Neural cell (in vitro differentiated cells): Measurements from ENCODE around the gene MT4. TPM values are rescaled to one million over a fixed set of nuclear protein-coding genes. Genes with fewer than 3 reads are reported as not detected.

Experiments used
- H2AFZ ChIP-seq: fragments of 200-600, 300-800 bp; sonication (generic), shearing (Covaris generic); 2 replicates; pipeline ENCODE4 v1.6.0; 2014; ENCODE audit warnings: low read depth, mild to moderate bottlenecking, antibody characterized with exemption, low read length, moderate library complexity
- H3F3A ChIP-seq: fragments of 200-600 bp; shearing (Covaris generic); 2 replicates; pipeline ENCODE4 v1.6.1; 2016; ENCODE audit warnings: mild to moderate bottlenecking, moderate library complexity, mixed read lengths, antibody characterized with exemption, low read length; ENCODE audit not compliant: insufficient read depth, poor library complexity, severe bottlenecking
- H3K27ac ChIP-seq: fragments of 200-600, 300-800 bp; sonication (generic), shearing (Covaris generic); 2 replicates; pipeline ENCODE4 v1.5.1; 2014; ENCODE audit warnings: mild to moderate bottlenecking, low read length, moderate library complexity
- H3K27me3 ChIP-seq: fragments of 300-800, 200-600 bp; sonication (generic), shearing (Covaris generic); 2 replicates; pipeline ENCODE4 v1.6.0; 2014; ENCODE audit warnings: mild to moderate bottlenecking, low read depth, low read length, moderate library complexity; ENCODE audit not compliant: insufficient read depth
- H3K36me3 ChIP-seq: fragments of 300-800, 200-600 bp; sonication (generic), shearing (Covaris generic); 2 replicates; pipeline ENCODE4 v1.5.1; 2014; ENCODE audit warnings: mild to moderate bottlenecking, antibody characterized with exemption, low read length, moderate library complexity; ENCODE audit not compliant: insufficient read depth
- H3K4me2 ChIP-seq: fragments of 300-800, 200-600 bp; sonication (generic), shearing (Covaris generic); 2 replicates; pipeline ENCODE4 v1.6.0; 2014; ENCODE audit warnings: mild to moderate bottlenecking, low read length
- H3K4me3 ChIP-seq: fragments of 300-800, 200-600 bp; sonication (generic), shearing (Covaris generic); 2 replicates; pipeline ENCODE4 v1.5.1; 2014; ENCODE audit warnings: mild to moderate bottlenecking, low read length, moderate library complexity
- H3K79me2 ChIP-seq: fragments of 200-600 bp; shearing (Covaris generic); replicated peaks from 2 replicates; pipeline ENCODE4 v1.6.0; 2014; ENCODE audit warnings: mild to moderate bottlenecking, low read length, moderate library complexity; ENCODE audit not compliant: insufficient read depth
- H3K9ac ChIP-seq: fragments of 300-800, 200-600 bp; sonication (generic), shearing (Covaris generic); 2 replicates; pipeline ENCODE4 v1.6.1; 2016; ENCODE audit warnings: mild to moderate bottlenecking, low read length, mixed read lengths
- H3K9me2 ChIP-seq: fragments of 200-600 bp; shearing (Covaris generic); 2 replicates; pipeline ENCODE4 v1.6.1; 2016; ENCODE audit warnings: mild to moderate bottlenecking, low read length, mixed read lengths; ENCODE audit not compliant: insufficient read depth
- H3K9me3 ChIP-seq: fragments of 200-600, 300-800 bp; sonication (generic), shearing (Covaris generic); 2 replicates; pipeline ENCODE4 v1.6.1; 2016; ENCODE audit warnings: mild to moderate bottlenecking, mixed run types, low read length, moderate library complexity, mixed read lengths
- H4K20me1 ChIP-seq: fragments of 200-600 bp; shearing (Covaris generic); 2 replicates; pipeline ENCODE4 v1.6.1; 2016; ENCODE audit warnings: mild to moderate bottlenecking, mixed run types; ENCODE audit not compliant: insufficient read depth
- EP300 ChIP-seq: fragments of 450-650 bp; conservative IDR thresholded peaks from 2 replicates; pipeline ENCODE4 v1.6.1; 2014; ENCODE audit warnings: antibody characterized with exemption, mild to moderate bottlenecking, moderate library complexity; ENCODE audit not compliant: poor library complexity, severe bottlenecking
- EZH2 ChIP-seq: fragments of 200-600, 300-800 bp; shearing (Covaris generic), sonication (generic); IDR thresholded peaks from 2 replicates; pipeline ENCODE4 v1.6.1; 2014; ENCODE audit warnings: antibody characterized with exemption, low read length, borderline replicate concordance, mild to moderate bottlenecking; ENCODE audit not compliant: insufficient read depth, poor library complexity, severe bottlenecking
- MXI1 ChIP-seq: fragments of 450-650 bp; conservative IDR thresholded peaks from 2 replicates; pipeline ENCODE4 v1.6.1; 2014; ENCODE audit warnings: antibody characterized with exemption, mild to moderate bottlenecking; ENCODE audit not compliant: poor library complexity, severe bottlenecking
- POLR2AphosphoS5 ChIP-seq: IDR thresholded peaks from 2 replicates; pipeline ENCODE4 v1.6.1; 2012
- RAD21 ChIP-seq: fragments of 450-650 bp; conservative IDR thresholded peaks from 2 replicates; pipeline ENCODE4 v1.6.1; 2014; ENCODE audit warnings: antibody characterized with exemption, mild to moderate bottlenecking, moderate library complexity
- SMC3 ChIP-seq: fragments of 450-650 bp; conservative IDR thresholded peaks from 2 replicates; pipeline ENCODE4 v1.6.1; 2014; ENCODE audit warnings: antibody characterized with exemption, mild to moderate bottlenecking, moderate library complexity; ENCODE audit not compliant: poor library complexity
- TAF1 ChIP-seq: IDR thresholded peaks from 2 replicates; pipeline ENCODE4 v1.6.1; 2012; ENCODE audit warnings: low read depth
- polyA plus RNA-seq: library from polyadenylated mRNA; depleted of rRNA; stranded (reverse); fragments of >200 nt; gene quantifications from 2 replicates; pipeline ENCODE4 v1.2.3, GENCODE V29; 2014
- TF ChIP-seq, protein P1 (sequence below): fragments of 450-650 bp; IDR thresholded peaks from 2 replicates; pipeline ENCODE4 v1.5.1; 2014; ENCODE audit warnings: antibody characterized with exemption, mild to moderate bottlenecking, moderate library complexity; ENCODE audit not compliant: poor library complexity, severe bottlenecking
- TF ChIP-seq, protein P2 (sequence below): IDR thresholded peaks from 2 replicates; pipeline ENCODE4 v1.6.1; 2012; ENCODE audit warnings: borderline replicate concordance

Gene MT4
- polyA plus RNA-seq, 1 donor from 2014 or later = not detected

DNA sequence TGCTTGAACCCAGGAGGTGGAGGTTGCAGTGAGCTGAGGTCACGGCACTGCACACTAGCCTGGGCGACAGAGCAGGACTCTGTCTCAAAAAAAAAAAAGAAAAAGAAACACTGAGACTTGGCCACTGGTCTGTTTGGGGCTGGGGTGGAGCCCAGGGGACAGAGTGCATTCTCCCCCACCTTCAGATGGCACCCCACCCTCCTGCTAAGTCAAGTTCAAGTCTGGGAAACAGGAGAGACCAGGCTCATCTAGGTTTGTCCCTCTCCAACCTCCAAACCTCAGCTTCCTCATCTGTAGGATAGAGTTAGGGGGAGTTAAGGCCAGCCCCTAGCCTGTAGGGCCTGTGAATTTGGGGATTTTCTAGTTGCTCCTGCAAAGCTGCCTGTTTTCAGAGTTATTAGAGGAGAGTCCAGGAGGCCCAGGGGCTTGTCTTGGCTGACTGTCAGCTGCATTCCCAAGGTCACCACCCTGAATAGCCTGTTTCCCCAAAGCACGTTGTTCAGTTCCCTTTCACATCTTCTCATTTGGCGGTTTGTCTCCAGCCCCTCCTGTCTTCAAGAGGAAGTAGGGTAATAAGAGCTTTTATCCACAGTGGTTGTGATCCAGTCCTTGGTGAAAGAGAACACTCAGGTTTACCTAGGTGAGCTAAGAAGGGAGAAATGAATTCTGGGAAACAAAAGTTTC lies 26.6 kb downstream of the MT4 start:
- no peak overlapping the region for H3K4me3 ChIP-seq
- H2AFZ ChIP-seq = no peak overlapping the region
- H3F3A ChIP-seq = no peaks in the 10 kb centered on the region
- H3K9ac ChIP-seq = no peak overlapping the region
- H4K20me1 ChIP-seq = no peaks in the 10 kb centered on the region
- no peak overlapping the region for H3K27ac ChIP-seq
- H3K27me3 ChIP-seq = peaks cover 33% of the 10 kb centered on the region
- TF ChIP-seq RAD21 (no peak), EZH2 (no peak), MXI1 (no peak), TAF1 (no peak), SMC3 (no peak), POLR2AphosphoS5 (no peak), EP300 (no peak)
- TF ChIP-seq, protein P1, sequence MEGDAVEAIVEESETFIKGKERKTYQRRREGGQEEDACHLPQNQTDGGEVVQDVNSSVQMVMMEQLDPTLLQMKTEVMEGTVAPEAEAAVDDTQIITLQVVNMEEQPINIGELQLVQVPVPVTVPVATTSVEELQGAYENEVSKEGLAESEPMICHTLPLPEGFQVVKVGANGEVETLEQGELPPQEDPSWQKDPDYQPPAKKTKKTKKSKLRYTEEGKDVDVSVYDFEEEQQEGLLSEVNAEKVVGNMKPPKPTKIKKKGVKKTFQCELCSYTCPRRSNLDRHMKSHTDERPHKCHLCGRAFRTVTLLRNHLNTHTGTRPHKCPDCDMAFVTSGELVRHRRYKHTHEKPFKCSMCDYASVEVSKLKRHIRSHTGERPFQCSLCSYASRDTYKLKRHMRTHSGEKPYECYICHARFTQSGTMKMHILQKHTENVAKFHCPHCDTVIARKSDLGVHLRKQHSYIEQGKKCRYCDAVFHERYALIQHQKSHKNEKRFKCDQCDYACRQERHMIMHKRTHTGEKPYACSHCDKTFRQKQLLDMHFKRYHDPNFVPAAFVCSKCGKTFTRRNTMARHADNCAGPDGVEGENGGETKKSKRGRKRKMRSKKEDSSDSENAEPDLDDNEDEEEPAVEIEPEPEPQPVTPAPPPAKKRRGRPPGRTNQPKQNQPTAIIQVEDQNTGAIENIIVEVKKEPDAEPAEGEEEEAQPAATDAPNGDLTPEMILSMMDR = no peak
- TF ChIP-seq, protein P2, sequence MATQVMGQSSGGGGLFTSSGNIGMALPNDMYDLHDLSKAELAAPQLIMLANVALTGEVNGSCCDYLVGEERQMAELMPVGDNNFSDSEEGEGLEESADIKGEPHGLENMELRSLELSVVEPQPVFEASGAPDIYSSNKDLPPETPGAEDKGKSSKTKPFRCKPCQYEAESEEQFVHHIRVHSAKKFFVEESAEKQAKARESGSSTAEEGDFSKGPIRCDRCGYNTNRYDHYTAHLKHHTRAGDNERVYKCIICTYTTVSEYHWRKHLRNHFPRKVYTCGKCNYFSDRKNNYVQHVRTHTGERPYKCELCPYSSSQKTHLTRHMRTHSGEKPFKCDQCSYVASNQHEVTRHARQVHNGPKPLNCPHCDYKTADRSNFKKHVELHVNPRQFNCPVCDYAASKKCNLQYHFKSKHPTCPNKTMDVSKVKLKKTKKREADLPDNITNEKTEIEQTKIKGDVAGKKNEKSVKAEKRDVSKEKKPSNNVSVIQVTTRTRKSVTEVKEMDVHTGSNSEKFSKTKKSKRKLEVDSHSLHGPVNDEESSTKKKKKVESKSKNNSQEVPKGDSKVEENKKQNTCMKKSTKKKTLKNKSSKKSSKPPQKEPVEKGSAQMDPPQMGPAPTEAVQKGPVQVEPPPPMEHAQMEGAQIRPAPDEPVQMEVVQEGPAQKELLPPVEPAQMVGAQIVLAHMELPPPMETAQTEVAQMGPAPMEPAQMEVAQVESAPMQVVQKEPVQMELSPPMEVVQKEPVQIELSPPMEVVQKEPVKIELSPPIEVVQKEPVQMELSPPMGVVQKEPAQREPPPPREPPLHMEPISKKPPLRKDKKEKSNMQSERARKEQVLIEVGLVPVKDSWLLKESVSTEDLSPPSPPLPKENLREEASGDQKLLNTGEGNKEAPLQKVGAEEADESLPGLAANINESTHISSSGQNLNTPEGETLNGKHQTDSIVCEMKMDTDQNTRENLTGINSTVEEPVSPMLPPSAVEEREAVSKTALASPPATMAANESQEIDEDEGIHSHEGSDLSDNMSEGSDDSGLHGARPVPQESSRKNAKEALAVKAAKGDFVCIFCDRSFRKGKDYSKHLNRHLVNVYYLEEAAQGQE = no peak
- no peaks in the 10 kb centered on the region for H3K9me2 ChIP-seq
- H3K79me2 ChIP-seq = no peaks in the 10 kb centered on the region
- H3K9me3 ChIP-seq = no peaks in the 10 kb centered on the region
- no peak overlapping the region for H3K4me2 ChIP-seq
- no peaks in the 10 kb centered on the region for H3K36me3 ChIP-seq

DNA sequence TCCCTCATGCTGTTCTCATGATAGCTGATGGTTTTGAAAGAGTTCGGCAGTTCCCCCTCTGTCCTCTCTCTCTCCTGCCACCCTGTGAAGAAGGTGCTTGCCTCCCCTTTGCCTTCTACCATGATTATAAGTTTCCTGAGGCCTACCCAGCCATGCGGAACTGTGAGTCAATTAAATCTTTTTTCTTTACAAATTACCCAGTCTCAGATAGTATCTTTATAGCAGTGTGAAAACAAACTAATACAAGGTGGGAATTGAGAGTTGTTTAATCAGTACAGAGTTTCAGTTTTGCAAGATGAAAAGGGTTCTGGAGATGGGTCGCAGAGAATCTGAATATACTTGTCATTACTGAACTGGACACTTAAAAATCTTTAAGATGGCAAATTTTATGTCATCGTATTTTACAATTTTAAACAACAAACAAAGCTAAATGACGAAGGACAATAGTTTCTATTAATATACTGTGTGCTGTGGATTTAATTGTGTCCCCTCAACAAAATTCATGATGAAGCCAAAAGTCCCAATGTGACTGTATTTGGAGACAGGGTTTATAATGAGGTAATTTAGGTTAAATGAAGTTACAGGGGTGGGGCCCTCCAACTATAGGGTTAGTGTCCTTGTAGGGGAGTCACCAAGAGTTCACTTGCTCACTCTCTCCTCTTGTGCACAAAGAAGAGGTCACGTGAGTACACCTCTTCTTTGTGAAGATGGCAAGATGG lies 28.9 kb downstream of the MT4 start:
- Histone ChIP-seq H3K79me2 (no peaks in the 10 kb centered on the region), H3K9me2 (no peaks in the 10 kb centered on the region), H3K36me3 (no peaks in the 10 kb centered on the region), H3F3A (no peaks in the 10 kb centered on the region), H3K4me3 (no peak overlapping the region), H3K27ac (no peak overlapping the region), H2AFZ (no peak overlapping the region), H3K27me3 (peaks cover 22% of the 10 kb centered on the region), H3K9ac (no peak overlapping the region), H3K4me2 (no peak overlapping the region), H4K20me1 (no peaks in the 10 kb centered on the region), H3K9me3 (no peaks in the 10 kb centered on the region)
- no peak for TF ChIP-seq POLR2AphosphoS5
- TF ChIP-seq EP300 = no peak
- TF ChIP-seq EZH2 = no peak
- TF ChIP-seq, protein P1 = no peak
- no peak for TF ChIP-seq TAF1
- no peak for TF ChIP-seq RAD21
